ENCODE results near the gene NTRK3.

- TF ChIP-seq, protein P1, sequence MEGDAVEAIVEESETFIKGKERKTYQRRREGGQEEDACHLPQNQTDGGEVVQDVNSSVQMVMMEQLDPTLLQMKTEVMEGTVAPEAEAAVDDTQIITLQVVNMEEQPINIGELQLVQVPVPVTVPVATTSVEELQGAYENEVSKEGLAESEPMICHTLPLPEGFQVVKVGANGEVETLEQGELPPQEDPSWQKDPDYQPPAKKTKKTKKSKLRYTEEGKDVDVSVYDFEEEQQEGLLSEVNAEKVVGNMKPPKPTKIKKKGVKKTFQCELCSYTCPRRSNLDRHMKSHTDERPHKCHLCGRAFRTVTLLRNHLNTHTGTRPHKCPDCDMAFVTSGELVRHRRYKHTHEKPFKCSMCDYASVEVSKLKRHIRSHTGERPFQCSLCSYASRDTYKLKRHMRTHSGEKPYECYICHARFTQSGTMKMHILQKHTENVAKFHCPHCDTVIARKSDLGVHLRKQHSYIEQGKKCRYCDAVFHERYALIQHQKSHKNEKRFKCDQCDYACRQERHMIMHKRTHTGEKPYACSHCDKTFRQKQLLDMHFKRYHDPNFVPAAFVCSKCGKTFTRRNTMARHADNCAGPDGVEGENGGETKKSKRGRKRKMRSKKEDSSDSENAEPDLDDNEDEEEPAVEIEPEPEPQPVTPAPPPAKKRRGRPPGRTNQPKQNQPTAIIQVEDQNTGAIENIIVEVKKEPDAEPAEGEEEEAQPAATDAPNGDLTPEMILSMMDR (conservative IDR thresholded peaks at IDR 0.05; ENCODE audit: low read length): no peak
- TF ChIP-seq EZH2phosphoT487 (IDR thresholded peaks at IDR 0.05; ENCODE audit: borderline replicate concordance): no peak
Observed at GRCh38 chr15:88155310-88155709, 101.2 kb downstream of the NTRK3 start.

All from Loucy (cell line).